Sigmoid colon (tissue), 7 donors: ENCODE measurements around the gene GP1BB. TPM values are rescaled to one million over a fixed set of nuclear protein-coding genes. Genes with fewer than 3 reads are reported as not detected.

Experiments
- DNase-seq: peaks from one replicate; pipeline ENCODE4 v3.0.0-alpha.2; 2019
- H3K27ac ChIP-seq, 4 donors: fragments of 200-600 bp; sonication (generic); one replicate each; pipeline ENCODE4 v1.5.1; 2016 to 2019; ENCODE audit warnings: mild to moderate bottlenecking in 1 of 4
- H3K27me3 ChIP-seq, 3 donors: fragments of 200-600 bp; sonication (generic); one replicate each; pipeline ENCODE4 v1.5.1; 2019; ENCODE audit warnings: mild to moderate bottlenecking in 1 of 3
- H3K36me3 ChIP-seq, 4 donors: fragments of 200-600 bp; sonication (generic); one replicate each; pipeline ENCODE4 v1.5.1; 2016 to 2019
- H3K4me1 ChIP-seq, 4 donors: fragments of 200-600 bp; sonication (generic); one replicate each; pipeline ENCODE4 v1.5.1; 2017 to 2019
- H3K4me3 ChIP-seq, 4 donors: fragments of 200-600 bp; sonication (generic); one replicate each; pipeline ENCODE4 v1.5.1; 2017 to 2019; ENCODE audit warnings: mild to moderate bottlenecking in 2 of 4, moderate library complexity in 1 of 4
- H3K9me3 ChIP-seq, 4 donors: fragments of 200-600 bp in 3 of 4; sonication (generic) in 3 of 4; one replicate each; pipeline versions ENCODE4 v1.5.1 to v1.6.1; 2013 to 2019
- CTCF ChIP-seq, 4 experiments: fragments of 450-650 bp in 3 of 4; fragments of 200-600 bp in 1 of 4; IDR thresholded peaks; one replicate each; pipeline ENCODE4 v1.5.1; 2016 to 2019; ENCODE audit warnings: antibody characterized with exemption in 4 of 4, mild to moderate bottlenecking in 3 of 4, moderate library complexity in 2 of 4
- EP300 ChIP-seq, 4 donors: sonication (generic); formaldehyde crosslinking; IDR thresholded peaks; one replicate each; pipeline ENCODE4 v1.6.1; 2017; ENCODE audit warnings: antibody characterized with exemption in 4 of 4
- POLR2A ChIP-seq, 2 donors: fragments of 450-650 bp; IDR thresholded peaks; one replicate each; pipeline ENCODE4 v1.6.1; 2016; ENCODE audit warnings: antibody characterized with exemption in 2 of 2, mild to moderate bottlenecking in 2 of 2, moderate library complexity in 2 of 2
- POLR2AphosphoS5 ChIP-seq, 4 donors: sonication (generic); formaldehyde crosslinking; IDR thresholded peaks; one replicate each; pipeline ENCODE4 v1.6.1; 2017; ENCODE audit warnings: antibody characterized with exemption in 4 of 4
- WGBS, 2 donors: extraction: QIAGEN DNeasy Blood & Tissue Kit; methylation state at CpG; one replicate each; pipeline ENCODE4 v1.1.7; 2013; 5-methylcytosine and 5-hydroxymethylcytosine counted together
- intact Hi-C: fragments of 100-400 bp; cut with DNase I; formaldehyde crosslinking; loops from one replicate; pipeline ENCODE4 v1.15.1; 2023
- polyA plus RNA-seq, 3 donors: library from polyadenylated mRNA; stranded (reverse); fragments of 200-250 nt; gene quantifications; one replicate each; pipeline ENCODE4 v1.2.3, GENCODE V29; 2013
- total RNA-seq, 4 donors: library from RNA; depleted of rRNA; stranded (reverse); fragments of >200 nt; gene quantifications; one replicate each; pipeline ENCODE4 v1.1.0, GENCODE V29; 2016
- donor health status: healthy with polysubstance abuse.
- donor health status: Bipolar disorder and iron deficiency.
- donor health status: healthy.

Gene GP1BB
- total and polyA plus RNA-seq, 7 donors, result 1.1 to 2.9 (median 1.9) TPM; not detected in 2

DNA sequence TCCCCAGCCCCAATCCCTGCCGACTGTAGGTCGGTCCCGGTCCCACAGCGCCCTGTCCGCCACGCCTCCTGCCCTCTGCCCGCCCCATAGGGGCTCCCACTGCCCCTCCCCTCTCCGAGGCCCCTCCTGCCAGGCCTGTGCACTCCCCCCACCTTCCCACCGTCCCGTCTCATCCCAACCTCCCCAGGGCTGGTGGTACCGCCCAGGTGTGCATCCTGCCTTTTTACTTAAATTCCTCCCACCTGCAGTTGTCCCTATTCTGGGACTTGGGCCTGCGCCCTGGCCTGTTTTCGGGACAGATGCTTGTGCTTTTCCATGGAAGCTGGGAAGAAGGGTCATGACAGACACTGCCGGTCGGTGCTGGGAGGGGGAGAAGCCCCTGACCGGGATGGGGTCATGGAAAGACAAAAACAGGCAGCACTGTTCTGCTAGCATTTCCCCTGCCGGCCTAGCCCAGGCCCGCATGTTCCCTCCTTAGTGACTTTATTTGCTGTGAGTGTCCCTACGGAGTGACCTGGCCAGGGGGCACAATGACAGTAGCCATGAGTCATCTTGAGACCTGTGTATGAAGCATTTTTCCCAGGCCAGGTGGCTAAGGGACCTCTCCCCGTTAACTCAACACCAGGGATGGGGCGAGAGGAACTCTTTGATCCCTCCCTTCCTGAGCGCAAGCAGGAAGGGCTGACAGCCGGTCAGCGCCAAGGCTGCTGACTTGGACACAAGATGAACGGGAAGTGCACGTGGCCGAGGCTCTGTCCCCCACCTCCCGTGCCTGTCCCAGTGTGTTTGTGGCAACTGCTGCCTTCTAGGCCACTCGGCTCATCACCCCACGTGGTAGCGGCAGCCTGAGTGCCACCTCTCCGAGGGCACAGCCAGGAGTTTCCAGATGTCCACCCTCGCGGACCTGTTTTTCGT, 44.3 kb downstream of the GP1BB start:
- no peaks in the 10 kb centered on the region for H3K36me3 ChIP-seq
- peak overlapping the region in 1 of 4 donors; percentile 38 for H3K4me3 ChIP-seq
- 15% methylated on average over 35 of the region's 35 CpGs for WGBS, 2 donors
- peak; percentile 80 for DNase-seq
- intact Hi-C loops, result no loop called here
- H3K27ac ChIP-seq, result no peak overlapping the region
- no peaks in the 10 kb centered on the region for H3K9me3 ChIP-seq
- H3K27me3 ChIP-seq, result peaks cover 51 to 99% (median 87%) of the 10 kb centered on the region in 3 donors
- TF ChIP-seq EP300 (IDR thresholded peaks at IDR 0.05) (no peak), CTCF (IDR thresholded peaks at IDR 0.05) (no peak), POLR2AphosphoS5 (IDR thresholded peaks at IDR 0.05) (peak in 1 of 4 donors; percentile 18), POLR2A (IDR thresholded peaks at IDR 0.05) (no peak)
- peaks cover 0 to 19% (median 15%) of the 10 kb centered on the region in 4 donors for H3K4me1 ChIP-seq

- WGBS, 2 donors, result 89 to 93% methylated on average over 12 of the region's 12 CpGs
- peaks cover 42 to 99% (median 82%) of the 10 kb centered on the region in 3 donors for H3K27me3 ChIP-seq
- H3K27ac ChIP-seq, result no peak overlapping the region
- H3K36me3 ChIP-seq, result no peaks in the 10 kb centered on the region
- no peak for DNase-seq
- no peak overlapping the region for H3K4me3 ChIP-seq
- intact Hi-C loops, result no loop called here
- peaks cover 0 to 19% (median 15%) of the 10 kb centered on the region in 4 donors for H3K4me1 ChIP-seq
- TF ChIP-seq POLR2AphosphoS5 (IDR thresholded peaks at IDR 0.05) (no peak), EP300 (IDR thresholded peaks at IDR 0.05) (no peak), CTCF (IDR thresholded peaks at IDR 0.05) (no peak), POLR2A (IDR thresholded peaks at IDR 0.05) (no peak)
- no peaks in the 10 kb centered on the region for H3K9me3 ChIP-seq
Measured at GRCh38 chr22:19769393-19769715, 46.0 kb downstream of the GP1BB start.

DNA sequence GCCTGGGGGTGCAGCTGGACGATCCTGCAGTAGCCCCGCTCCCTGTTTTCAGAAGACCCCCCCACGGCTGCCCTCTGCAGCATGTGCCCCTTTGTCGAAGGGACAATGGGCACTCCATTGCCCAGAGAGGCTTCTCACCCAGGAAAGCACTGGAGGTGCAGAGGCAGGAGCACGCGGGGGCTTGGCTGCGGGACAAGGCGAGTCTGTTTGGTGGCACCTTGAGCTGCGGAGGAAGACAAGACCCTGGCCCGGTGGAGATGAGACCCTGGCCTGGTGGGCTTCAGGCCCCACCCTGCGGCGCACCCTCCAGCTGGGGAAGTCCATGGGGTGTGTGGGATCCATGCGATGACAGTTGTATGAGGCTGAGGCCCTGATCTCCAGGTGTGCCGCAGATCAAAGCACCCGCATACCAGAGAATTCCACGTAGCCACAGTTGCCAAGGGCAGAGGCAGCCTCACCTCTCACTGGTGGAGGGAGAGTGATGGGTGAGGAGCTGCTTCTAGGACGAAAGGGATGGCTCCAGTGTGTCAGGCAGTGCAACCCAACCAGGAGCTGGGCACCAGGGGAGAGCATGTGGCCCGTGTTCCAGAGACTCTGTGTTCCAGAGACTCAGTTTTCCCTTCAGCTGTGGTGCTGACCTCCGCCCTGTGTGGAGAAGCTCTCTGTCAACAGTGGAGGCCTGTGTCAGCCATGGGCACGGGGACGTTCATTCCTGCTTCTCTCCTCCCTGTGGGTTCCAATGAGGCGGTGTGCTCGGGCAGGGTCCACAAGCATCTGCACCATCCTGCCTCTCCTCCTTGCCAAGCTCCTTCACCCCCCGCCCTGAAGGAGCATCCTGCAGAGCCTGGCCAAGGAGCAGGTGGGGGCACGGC, 47.2 kb downstream of the GP1BB start:
- intact Hi-C loops, result no loop called here
- Histone ChIP-seq H3K4me3 (no peak overlapping the region), H3K27ac (no peak overlapping the region), H3K9me3 (no peaks in the 10 kb centered on the region), H3K4me1 (peaks cover 0 to 19% (median 15%) of the 10 kb centered on the region in 4 donors), H3K27me3 (peaks cover 36 to 96% (median 69%) of the 10 kb centered on the region in 3 donors), H3K36me3 (no peaks in the 10 kb centered on the region)
- WGBS, 2 donors, result 72 to 85% methylated on average over 25 of the region's 25 CpGs
- TF ChIP-seq POLR2AphosphoS5 (IDR thresholded peaks at IDR 0.05), result no peak
- TF ChIP-seq EP300 (IDR thresholded peaks at IDR 0.05), result no peak
- TF ChIP-seq POLR2A (IDR thresholded peaks at IDR 0.05), result no peak
- TF ChIP-seq CTCF (IDR thresholded peaks at IDR 0.05), result no peak
- no peak for DNase-seq

DNA sequence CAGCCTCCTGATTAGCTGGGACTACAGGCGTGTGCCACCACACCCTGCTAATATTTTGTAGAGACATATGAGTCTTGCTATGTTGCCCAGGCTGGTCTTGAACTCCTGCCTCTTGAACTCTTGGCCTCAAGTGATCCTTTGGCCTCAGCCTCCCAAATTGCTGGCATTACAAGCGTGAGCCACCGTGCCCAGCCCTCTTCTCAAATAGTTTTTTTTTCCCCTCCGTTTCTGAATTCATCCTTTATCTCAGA, 49.0 kb downstream of the GP1BB start:
- H3K27me3 ChIP-seq, result peaks cover 21 to 84% (median 53%) of the 10 kb centered on the region in 3 donors
- H3K27ac ChIP-seq, result no peak overlapping the region
- H3K36me3 ChIP-seq, result no peaks in the 10 kb centered on the region
- peaks cover 0 to 11% (median 4%) of the 10 kb centered on the region in 4 donors for H3K4me1 ChIP-seq
- 33 to 68% methylated on average over 4 of the region's 4 CpGs for WGBS, 2 donors
- DNase-seq, result no peak
- H3K9me3 ChIP-seq, result no peaks in the 10 kb centered on the region
- intact Hi-C loops, result no loop called here
- TF ChIP-seq EP300 (IDR thresholded peaks at IDR 0.05) (no peak), CTCF (IDR thresholded peaks at IDR 0.05) (no peak), POLR2AphosphoS5 (IDR thresholded peaks at IDR 0.05) (no peak), POLR2A (IDR thresholded peaks at IDR 0.05) (no peak)
- H3K4me3 ChIP-seq, result no peak overlapping the region
